MCF 10A (cell line): ENCODE measurements around the gene ARHGAP22. TPM values are rescaled to one million over a fixed set of nuclear protein-coding genes. Genes with fewer than 3 reads are reported as not detected.

Experiments
- BruUV-seq: library from RNA; stranded (reverse); fragments of 400-500 nt; replicated peaks from 2 replicates; lab custom pipeline; 2021; lab: Mats Ljungman, UMichigan
- CTCF ChIA-PET: fragments of 300-600 bp; sonication (Branson Sonifier 250); formaldehyde crosslinking; extraction: SDS; loops from one replicate; lab custom pipeline; 2021; ENCODE audit warnings: antibody characterized with exemption, inconsistent platforms; lab: Yijun Ruan, JAX
- POLR2A ChIA-PET: fragments of 300-600, 350-650 bp; sonication (Branson Sonifier 250); formaldehyde crosslinking; extraction: SDS; loops from one replicate; lab custom pipeline; 2020; ENCODE audit warnings: antibody characterized with exemption, inconsistent platforms; lab: Yijun Ruan, JAX
- DNase-seq: peaks from one replicate; pipeline ENCODE4 v3.0.0-alpha.2; 2018; ENCODE audit not compliant: unreplicated experiment
- H3K27ac Mint-ChIP-seq: one replicate; pipeline ENCODE4 v1.8.0; 2022; ENCODE audit warnings: mild to moderate bottlenecking, low read depth, mixed read lengths; ENCODE audit not compliant: unreplicated experiment
- H3K27me3 Mint-ChIP-seq: one replicate; pipeline ENCODE4 v1.8.0; 2022; ENCODE audit warnings: mixed read lengths; ENCODE audit not compliant: insufficient read depth, unreplicated experiment
- H3K36me3 Mint-ChIP-seq: one replicate; pipeline ENCODE4 v1.8.0; 2022; ENCODE audit warnings: mild to moderate bottlenecking, moderate library complexity, mixed read lengths; ENCODE audit not compliant: insufficient read depth, unreplicated experiment
- H3K4me1 Mint-ChIP-seq: one replicate; pipeline ENCODE4 v1.8.0; 2022; ENCODE audit warnings: mixed read lengths; ENCODE audit not compliant: insufficient read depth, unreplicated experiment
- H3K4me3 Mint-ChIP-seq: one replicate; pipeline ENCODE4 v1.8.0; 2022; ENCODE audit warnings: mild to moderate bottlenecking, moderate library complexity, mixed read lengths; ENCODE audit not compliant: unreplicated experiment
- H3K9me3 Mint-ChIP-seq: one replicate; pipeline ENCODE4 v1.8.0; 2022; ENCODE audit warnings: mixed read lengths; ENCODE audit not compliant: unreplicated experiment
- CTCF ChIP-seq: fragments of 200-600 bp; IDR thresholded peaks from one replicate; pipeline ENCODE4 v1.8.0; 2022; ENCODE audit warnings: antibody characterized with exemption, mild to moderate bottlenecking; ENCODE audit not compliant: unreplicated experiment
- intact Hi-C: fragments of 100-400 bp; cut with micrococcal nuclease; formaldehyde crosslinking; loops from 2 replicates; pipeline ENCODE4 v1.14.1; 2022
- total RNA-seq: library from RNA; stranded (reverse); gene quantifications from 2 replicates; pipeline ENCODE4 v1.2.3, GENCODE V29; 2022

Gene ARHGAP22
- total RNA-seq, 1 experiment from 2014 or later, result 6.3 TPM

- no peak for DNase-seq
- H3K27me3 Mint-ChIP-seq, result no peaks in the 10 kb centered on the region
- H3K36me3 Mint-ChIP-seq, result peaks cover 10% of the 10 kb centered on the region
- no TSS peak for BruUV-seq
- H3K9me3 Mint-ChIP-seq, result no peaks in the 10 kb centered on the region
- ChIA-PET CTCF (interaction anchor here (0.7 to 8.5 kb wide), 5 partner anchors 14 to 70 kb away, joined by 3 to 80 read pairs (median 3); no protein-coding TSS in a partner anchor), POLR2A (interaction anchor here (1.2 kb wide), 1 partner anchor 20 kb away, joined by 3 read pairs; no protein-coding TSS in a partner anchor)
- H3K4me1 Mint-ChIP-seq, result peaks cover 20% of the 10 kb centered on the region
- no peak for TF ChIP-seq CTCF
- intact Hi-C loops, result no loop called here
- no peak overlapping the region for H3K4me3 Mint-ChIP-seq
- no peak overlapping the region for H3K27ac Mint-ChIP-seq
These were observed 17.8 kb downstream of the ARHGAP22 start for GRCh38 chr10:48587101-48587500.

GRCh38 chr10:48582970-48583369 lies 21.9 kb downstream of the ARHGAP22 start:
- ChIA-PET POLR2A (interaction anchor here (1.1 kb wide), 1 partner anchor 22 kb away, joined by 3 read pairs; no protein-coding TSS in a partner anchor), CTCF (interaction anchor here (8.5 kb wide), 1 partner anchor 74 kb away, joined by 80 read pairs; no protein-coding TSS in a partner anchor)
- no peaks in the 10 kb centered on the region for H3K9me3 Mint-ChIP-seq
- H3K27me3 Mint-ChIP-seq, result no peaks in the 10 kb centered on the region
- H3K4me3 Mint-ChIP-seq, result no peak overlapping the region
- BruUV-seq, result no TSS peak
- no peak overlapping the region for H3K27ac Mint-ChIP-seq
- intact Hi-C loops, result no loop called here
- TF ChIP-seq CTCF, result no peak
- peaks cover 9% of the 10 kb centered on the region for H3K36me3 Mint-ChIP-seq
- no peak for DNase-seq
- peaks cover 5% of the 10 kb centered on the region for H3K4me1 Mint-ChIP-seq

GRCh38 chr10:48580236-48580635 lies 24.6 kb downstream of the ARHGAP22 start:
- Mint-ChIP-seq H3K27me3 (no peaks in the 10 kb centered on the region), H3K9me3 (no peaks in the 10 kb centered on the region), H3K27ac (no peak overlapping the region), H3K4me3 (no peak overlapping the region), H3K36me3 (peaks cover 4% of the 10 kb centered on the region), H3K4me1 (no peaks in the 10 kb centered on the region)
- TF ChIP-seq CTCF, result no peak
- ChIA-PET CTCF (interaction anchor here (1.7 to 2.0 kb wide), 2 partner anchors 9 to 77 kb away, joined by 5 to 9 read pairs; no protein-coding TSS in a partner anchor), POLR2A (interaction anchor here (1.5 kb wide), 1 partner anchor 9 kb away, joined by 3 read pairs; no protein-coding TSS in a partner anchor)
- no TSS peak for BruUV-seq
- no peak for DNase-seq
- intact Hi-C loops, result no loop called here

- Mint-ChIP-seq H3K27ac (no peak overlapping the region), H3K4me1 (no peaks in the 10 kb centered on the region), H3K4me3 (no peak overlapping the region), H3K27me3 (no peaks in the 10 kb centered on the region), H3K36me3 (peaks cover 4% of the 10 kb centered on the region), H3K9me3 (no peaks in the 10 kb centered on the region)
- no peak for TF ChIP-seq CTCF
- no peak for DNase-seq
- ChIA-PET POLR2A (interaction anchor here (1.7 kb wide), 1 partner anchor 10 kb away, joined by 8 read pairs; no protein-coding TSS in a partner anchor), CTCF (interaction anchor here (0.6 to 1.7 kb wide), 3 partner anchors 10 to 78 kb away, joined by 4 to 5 read pairs (median 4); no protein-coding TSS in a partner anchor)
- no TSS peak for BruUV-seq
- intact Hi-C loops, result no loop called here
These were observed 25.5 kb downstream of the ARHGAP22 start for GRCh38 chr10:48579251-48579960.
